Measurements from ENCODE around the gene UGT2A1.

- TF ChIP-seq CTCF (conservative IDR thresholded peaks at IDR 0.05 in 1 of 2, IDR thresholded peaks at IDR 0.05 in 1 of 2; ENCODE audit: extremely low read depth in 1 of 2, insufficient read depth in 1 of 2, low read depth in 1 of 2, low read length in 2 of 2) (no peak), EZH2 (IDR thresholded peaks at IDR 0.05; ENCODE audit: borderline replicate concordance, low read length) (no peak)
Observed at GRCh38 chr4:69589884-69590283, 63.2 kb downstream of the UGT2A1 start.

Data from mammary epithelial cell (primary cell).